Ishikawa (cell line): ENCODE data around the gene CASP2.

Experiments used
- CEBPB ChIP-seq: IDR thresholded peaks from 2 replicates; pipeline ENCODE4 v1.6.1; 2012
- CREB1 ChIP-seq: IDR thresholded peaks from 2 replicates; pipeline ENCODE4 v1.6.1; 2012; ENCODE audit warnings: low read depth
- EGR1 ChIP-seq: IDR thresholded peaks from 2 replicates; pipeline ENCODE4 v1.6.1; 2012
- EP300 ChIP-seq: IDR thresholded peaks from 2 replicates; pipeline ENCODE4 v1.6.1; 2012; ENCODE audit warnings: borderline replicate concordance
- FOXM1 ChIP-seq: IDR thresholded peaks from 2 replicates; pipeline ENCODE4 v1.6.1; 2012; ENCODE audit warnings: low read depth, borderline replicate concordance
- MAX ChIP-seq: IDR thresholded peaks from 2 replicates; pipeline ENCODE4 v1.6.1; 2012
- NFIC ChIP-seq: IDR thresholded peaks from 2 replicates; pipeline ENCODE4 v1.6.1; 2012
- RAD21 ChIP-seq: IDR thresholded peaks from 2 replicates; pipeline ENCODE4 v1.6.1; 2012; ENCODE audit warnings: low read depth
- REST ChIP-seq: IDR thresholded peaks from 2 replicates; pipeline ENCODE4 v1.6.1; 2012; ENCODE audit warnings: low read depth, mild to moderate bottlenecking
- TAF1 ChIP-seq: IDR thresholded peaks from 2 replicates; pipeline ENCODE4 v1.6.1; 2012; ENCODE audit warnings: low read depth, mild to moderate bottlenecking
- TCF12 ChIP-seq: IDR thresholded peaks from 2 replicates; pipeline ENCODE4 v1.6.1; 2012; ENCODE audit warnings: low read depth
- TEAD4 ChIP-seq: IDR thresholded peaks from 2 replicates; pipeline ENCODE4 v1.6.1; 2012
- USF1 ChIP-seq: IDR thresholded peaks from 2 replicates; pipeline ENCODE4 v1.6.1; 2012
- YY1 ChIP-seq: IDR thresholded peaks from 2 replicates; pipeline ENCODE4 v1.6.1; 2012; ENCODE audit warnings: low read depth
- ZBTB7A ChIP-seq: IDR thresholded peaks from 2 replicates; pipeline ENCODE4 v1.6.1; 2012; ENCODE audit warnings: low read depth

Gene CASP2

GRCh38 chr7:143322760-143323633, 34.8 kb downstream of the CASP2 start:
- TF ChIP-seq TEAD4, result no peak

DNA sequence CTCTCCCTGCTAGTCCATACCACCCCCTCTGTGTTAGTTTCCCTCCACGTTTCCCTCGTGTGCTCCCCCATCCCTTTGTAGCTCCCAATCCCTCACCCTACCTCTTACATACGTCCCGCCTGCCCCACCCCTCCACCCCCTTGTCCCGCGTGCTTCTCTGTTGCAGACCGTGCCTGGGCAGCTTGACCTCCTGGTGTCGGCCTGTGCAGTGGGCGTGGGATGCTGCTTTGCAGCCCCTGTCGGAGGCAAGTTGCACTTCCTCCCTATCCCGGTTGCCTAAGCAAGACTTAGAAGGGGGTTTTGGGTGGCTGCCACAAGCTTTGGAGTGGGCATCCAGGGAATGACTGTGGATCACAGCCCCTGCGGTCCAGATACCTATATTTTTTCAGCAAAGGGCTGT, 35.5 kb downstream of the CASP2 start:
- TF ChIP-seq USF1 (no peak), REST (no peak), YY1 (no peak), EGR1 (no peak), NFIC (no peak), RAD21 (no peak), CEBPB (no peak), MAX (no peak), CREB1 (no peak), TAF1 (no peak), EP300 (no peak), ZBTB7A (no peak), TCF12 (no peak), TEAD4 (no peak), FOXM1 (no peak)

DNA sequence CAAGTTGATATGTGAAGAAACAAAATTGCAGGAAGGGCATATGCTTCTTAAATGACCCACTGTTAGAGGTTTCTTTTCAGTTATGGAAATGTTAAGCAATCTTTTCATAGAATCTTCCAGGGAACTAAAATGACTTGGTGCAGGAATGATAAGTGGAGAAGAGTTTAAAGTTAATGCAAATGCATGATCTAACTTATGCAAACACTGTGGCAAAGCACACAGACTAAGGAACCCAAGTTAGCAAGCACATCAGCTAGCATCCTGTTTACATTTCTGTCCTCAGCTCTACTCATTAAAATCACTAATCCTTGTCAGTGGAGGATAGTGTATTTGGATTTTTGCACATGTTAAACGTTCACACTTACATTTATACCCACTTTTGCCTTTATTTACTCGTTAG, 37.1 kb downstream of the CASP2 start:
- no peak for TF ChIP-seq CREB1
- TF ChIP-seq EGR1, result no peak
- no peak for TF ChIP-seq EP300
- TF ChIP-seq TEAD4, result no peak
- TF ChIP-seq USF1, result no peak
- no peak for TF ChIP-seq RAD21
- no peak for TF ChIP-seq NFIC
- TF ChIP-seq TCF12, result no peak
- no peak for TF ChIP-seq FOXM1
- TF ChIP-seq TAF1, result no peak
- no peak for TF ChIP-seq ZBTB7A
- TF ChIP-seq REST, result no peak
- TF ChIP-seq CEBPB, result no peak
- no peak for TF ChIP-seq MAX

DNA sequence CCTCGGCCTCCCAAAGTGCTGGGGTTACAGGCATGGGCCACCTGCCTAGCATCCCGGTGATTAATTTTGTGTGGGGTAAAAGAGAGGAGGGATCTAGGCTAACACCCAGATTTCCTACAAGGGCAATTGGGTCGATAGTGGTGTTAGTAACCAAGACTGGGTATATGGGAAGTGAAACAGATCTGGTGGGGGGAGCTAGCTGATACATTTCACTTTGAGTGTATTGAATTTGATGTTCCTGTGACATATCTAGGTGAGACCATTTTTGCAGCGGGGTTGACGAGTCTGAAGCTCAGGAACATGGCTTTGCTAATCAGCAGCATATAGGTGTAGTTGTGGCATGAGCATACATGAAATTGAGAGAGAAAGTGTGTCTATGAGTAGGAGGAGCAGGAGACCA, 39.8 kb downstream of the CASP2 start:
- TF ChIP-seq CREB1 (no peak), NFIC (no peak), TCF12 (no peak), MAX (no peak), CEBPB (no peak), FOXM1 (no peak), REST (no peak), YY1 (no peak), EP300 (no peak), ZBTB7A (no peak), USF1 (no peak), TEAD4 (no peak), TAF1 (no peak), EGR1 (no peak)
